AG10803 (cell line): Measurements from ENCODE around the gene SAA2.

ENCODE experiments used
- DNase-seq: peaks from one replicate; pipeline ENCODE4 v3.0.0; 2010; ENCODE audit warnings: low read depth
- H3K4me3 ChIP-seq: 2 replicates; pipeline ENCODE4 v1.5.1; 2011; ENCODE audit warnings: mild to moderate bottlenecking, low read length, control low read depth
- CTCF ChIP-seq: conservative IDR thresholded peaks from 2 replicates; pipeline ENCODE4 v1.5.1; 2011; ENCODE audit warnings: mild to moderate bottlenecking, low read length, control low read depth, inconsistent platforms

SAA2 gene

GRCh38 chr11:18230859-18231258 lies 17.6 kb downstream of the SAA2 start:
- DNase-seq, result no peak
- TF ChIP-seq CTCF, result no peak

GRCh38 chr11:18229501-18229900 lies 19.0 kb downstream of the SAA2 start:
- H3K4me3 ChIP-seq, result no peak overlapping the region
- no peak for TF ChIP-seq CTCF
- no peak for DNase-seq

More at GRCh38 chr11:18230859-18231258, 17.6 kb downstream of the SAA2 start:
- no peak overlapping the region for H3K4me3 ChIP-seq

- no peak for TF ChIP-seq CTCF
- DNase-seq, result no peak
- H3K4me3 ChIP-seq, result no peak overlapping the region
These were observed 22.6 kb downstream of the SAA2 start for GRCh38 chr11:18225913-18226312.

- no peak for DNase-seq
- no peak for TF ChIP-seq CTCF
- H3K4me3 ChIP-seq, result no peak overlapping the region
These were observed 24.7 kb downstream of the SAA2 start for GRCh38 chr11:18223591-18224387.

GRCh38 chr11:18222814-18223421 lies 25.6 kb downstream of the SAA2 start:
- DNase-seq, result no peak
- H3K4me3 ChIP-seq, result no peak overlapping the region
- no peak for TF ChIP-seq CTCF

- no peak for TF ChIP-seq CTCF
- H3K4me3 ChIP-seq, result no peak overlapping the region
- DNase-seq, result no peak
These were observed 27.1 kb downstream of the SAA2 start for GRCh38 chr11:18221274-18221876.
